Dedifferentiated amniotic fluid mesenchymal stem cell (primary cell): ENCODE results near the gene FITM1.

Source experiments
- DNase-seq: peaks from one replicate; pipeline ENCODE4 v3.0.0-alpha.2; 2016; ENCODE audit errors: extremely low spot score

FITM1 gene

DNA sequence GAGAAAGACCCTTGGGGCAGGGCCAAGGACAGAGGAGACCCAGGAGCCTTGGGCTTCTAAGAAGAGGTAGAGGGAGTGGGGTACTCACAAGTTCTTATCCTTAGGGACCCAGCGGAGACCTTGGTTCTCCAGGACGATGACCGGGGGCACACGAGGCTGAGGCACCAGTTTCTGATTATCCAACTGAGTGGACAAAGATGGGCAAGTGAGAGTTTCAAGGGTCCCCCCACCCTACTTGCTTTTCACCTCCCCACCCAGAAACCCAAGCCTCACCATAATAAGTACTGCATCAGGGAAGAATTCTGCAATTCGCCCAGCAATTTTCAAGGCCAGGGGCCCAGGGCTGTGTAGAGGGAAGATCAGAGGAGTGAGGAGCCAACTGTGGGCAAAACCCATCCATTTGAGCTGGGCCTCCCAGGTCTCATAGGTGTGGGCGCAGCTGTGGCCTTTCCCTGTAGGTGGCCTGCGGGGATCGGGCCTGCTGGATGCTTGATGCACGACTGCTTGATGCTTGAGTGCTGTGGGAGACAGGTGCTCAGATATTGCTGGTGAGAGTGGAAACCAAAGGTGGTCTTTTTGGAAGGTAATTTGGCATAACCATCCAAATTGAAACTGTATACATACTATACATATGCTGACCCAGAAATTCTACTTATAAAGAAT, 8.9 kb downstream of the FITM1 start:
- no peak for DNase-seq

DNA sequence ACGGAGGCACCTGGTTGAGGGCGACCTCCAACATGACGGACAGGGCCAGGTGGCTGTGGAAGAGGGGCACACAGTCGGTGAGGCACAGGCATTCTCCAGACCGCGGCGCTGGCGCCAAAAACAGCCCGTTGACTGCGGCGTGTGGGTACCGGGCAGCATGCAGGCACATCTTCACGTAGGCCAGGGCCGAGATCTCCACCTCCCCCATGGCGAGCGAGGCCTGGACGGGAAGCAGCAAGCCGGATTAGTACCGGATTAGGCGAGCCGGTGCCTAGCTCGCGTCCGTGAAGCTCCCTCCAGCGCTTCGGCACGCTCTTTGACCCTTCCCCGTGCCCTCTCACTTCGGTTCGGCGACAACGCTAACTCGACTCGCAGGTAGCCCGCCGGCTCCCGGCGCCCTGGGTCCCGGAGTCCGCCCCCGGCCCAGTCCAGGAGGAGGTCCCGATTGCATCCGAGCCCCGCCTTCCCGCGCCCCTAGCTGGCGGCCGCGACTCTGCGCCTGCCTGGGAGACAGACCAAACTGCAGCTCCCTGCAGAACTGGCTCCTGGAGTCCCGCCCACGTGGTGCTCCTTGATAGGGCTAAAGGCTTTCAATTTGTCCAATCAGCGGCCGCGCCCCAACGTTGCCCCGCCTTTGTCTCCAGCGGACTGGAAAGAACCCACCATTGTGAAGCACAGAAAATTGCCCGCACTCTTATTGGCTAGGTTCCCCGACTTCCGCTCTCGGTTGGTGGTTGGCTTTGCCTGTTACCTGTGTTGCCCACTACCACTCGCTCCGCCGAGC, 10.8 kb downstream of the FITM1 start, which contains the start of gene EMC9:
EMC9 (minus strand) TSS at position 495 of the 784 bp plus-strand sequence; CDS start at position 208, 287 bp downstream.
- DNase-seq: peak; percentile 99

DNA sequence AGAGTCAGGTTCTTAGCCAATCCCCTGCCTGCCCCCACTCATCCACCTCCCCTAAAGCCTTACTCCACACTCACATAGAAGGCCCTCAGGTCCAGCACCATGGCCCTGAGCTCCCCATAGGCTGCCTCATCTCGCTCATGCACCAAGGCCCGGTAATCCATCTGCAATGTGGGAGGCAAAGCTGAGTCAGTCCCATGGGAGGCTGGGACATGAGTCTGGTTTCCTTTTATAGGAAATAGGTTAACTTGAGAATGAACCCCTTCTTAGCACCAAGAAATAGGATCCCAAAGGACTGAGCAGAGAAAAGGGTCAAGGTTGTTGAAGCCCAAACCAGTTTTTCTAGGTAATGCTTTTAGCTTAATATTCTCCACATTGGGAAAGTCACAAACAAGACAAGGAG, 13.1 kb downstream of the FITM1 start:
- DNase-seq: no peak

DNA sequence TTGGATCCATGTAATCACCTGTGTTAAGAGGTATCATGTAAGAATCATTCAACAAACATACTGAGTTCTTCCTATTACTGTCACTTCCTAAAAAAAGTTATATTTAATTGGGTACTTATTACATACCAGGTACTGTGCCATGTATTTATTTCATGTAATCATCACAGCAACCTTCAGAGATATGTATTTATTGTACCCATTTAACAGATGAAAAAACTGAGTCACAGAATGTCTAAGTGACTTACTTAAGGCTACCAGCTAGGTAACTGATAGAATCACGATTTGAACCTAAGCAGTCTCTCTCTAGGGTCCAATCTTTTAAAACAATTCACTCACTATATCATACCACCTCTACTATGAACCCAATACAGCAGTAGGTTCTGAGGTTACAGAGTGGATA, 14.0 kb downstream of the FITM1 start:
- no peak for DNase-seq

DNA sequence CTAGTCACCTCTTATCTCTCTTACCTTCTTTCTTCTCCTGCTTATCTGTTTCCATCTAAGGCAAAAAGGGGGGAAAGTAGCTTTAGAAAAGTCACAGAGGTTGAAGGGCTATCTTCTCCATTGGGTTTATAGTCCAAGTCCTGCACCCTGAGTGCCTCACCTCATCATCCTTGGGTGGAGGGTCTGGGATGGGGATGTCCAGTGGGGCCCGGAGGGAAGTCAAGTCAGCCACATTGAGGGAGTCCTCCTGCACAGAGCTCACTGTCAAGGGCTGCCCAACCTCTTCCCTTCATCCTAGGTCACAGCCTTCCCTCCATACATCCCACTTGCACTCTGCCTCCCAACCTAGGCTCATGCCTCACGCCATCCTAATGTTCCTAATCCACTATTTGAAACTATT, 14.8 kb downstream of the FITM1 start:
- no peak for DNase-seq

DNA sequence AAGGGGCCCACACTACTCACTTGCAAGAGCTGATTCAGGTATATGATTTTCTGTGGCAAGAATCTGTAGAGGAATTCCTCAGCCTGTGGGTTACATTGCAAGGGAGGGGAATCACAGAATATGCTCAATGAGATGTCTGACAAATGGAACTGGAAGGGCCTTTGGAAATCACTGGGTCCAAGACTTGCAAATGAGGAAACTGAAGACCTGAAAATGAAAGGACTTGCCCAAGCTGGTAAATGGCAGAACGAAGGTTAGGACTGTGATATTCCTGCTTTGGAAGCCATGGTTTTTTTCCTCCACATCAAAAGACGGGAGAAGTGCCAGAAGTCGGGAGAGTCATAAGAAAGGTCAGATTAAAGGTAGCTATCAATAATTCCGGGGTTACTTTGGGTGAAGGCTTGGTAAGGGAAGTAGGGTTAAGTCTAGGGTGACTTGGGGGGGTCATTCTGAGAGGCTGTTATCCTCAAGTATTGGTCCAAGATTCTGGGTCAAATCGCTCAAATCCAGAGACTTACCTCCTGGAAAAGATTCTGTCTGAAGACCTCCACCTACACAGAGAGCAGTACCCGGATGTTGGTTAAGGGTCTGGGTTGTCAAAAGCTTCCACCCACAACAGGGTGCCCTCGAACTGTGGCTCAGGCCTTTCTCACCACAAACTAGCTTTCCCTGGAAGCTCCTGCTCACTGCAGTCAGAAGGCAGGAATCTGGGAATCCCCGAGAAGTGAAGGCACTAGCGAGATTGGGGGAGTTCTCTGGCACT, 15.4 kb downstream of the FITM1 start:
- no peak for DNase-seq

DNA sequence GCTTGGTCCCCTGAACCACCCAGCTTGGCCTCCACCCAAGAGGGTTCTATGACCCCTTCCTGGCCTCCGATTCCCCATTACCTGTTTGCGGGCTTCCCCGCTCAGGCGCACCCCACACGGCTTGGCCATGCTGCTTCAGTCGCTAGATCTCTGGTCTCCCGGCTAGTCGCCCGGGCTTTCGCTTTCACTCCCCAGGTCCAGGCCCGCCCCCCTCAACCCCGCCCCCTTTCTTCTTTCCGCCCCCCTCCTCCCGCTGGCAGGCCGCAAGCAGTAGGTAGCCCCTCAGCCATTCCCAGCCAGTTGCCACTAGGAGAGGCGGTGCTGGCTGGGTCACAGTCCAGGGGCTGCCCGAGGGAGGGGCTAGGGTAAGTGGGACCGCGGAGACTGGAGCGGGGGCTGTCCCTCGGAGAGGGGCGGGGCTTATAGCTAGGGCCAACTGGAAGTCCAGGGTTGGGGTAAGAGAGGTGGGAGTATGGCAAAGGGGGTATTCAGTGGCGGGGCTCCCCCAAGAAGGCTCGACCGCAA, 16.1 kb downstream of the FITM1 start, which contains the start of gene PSME2:
PSME2 (minus strand) TSS at position 158 of the 525 bp plus-strand sequence; CDS start at position 129, 29 bp downstream.
- DNase-seq: peak; percentile 85

DNA sequence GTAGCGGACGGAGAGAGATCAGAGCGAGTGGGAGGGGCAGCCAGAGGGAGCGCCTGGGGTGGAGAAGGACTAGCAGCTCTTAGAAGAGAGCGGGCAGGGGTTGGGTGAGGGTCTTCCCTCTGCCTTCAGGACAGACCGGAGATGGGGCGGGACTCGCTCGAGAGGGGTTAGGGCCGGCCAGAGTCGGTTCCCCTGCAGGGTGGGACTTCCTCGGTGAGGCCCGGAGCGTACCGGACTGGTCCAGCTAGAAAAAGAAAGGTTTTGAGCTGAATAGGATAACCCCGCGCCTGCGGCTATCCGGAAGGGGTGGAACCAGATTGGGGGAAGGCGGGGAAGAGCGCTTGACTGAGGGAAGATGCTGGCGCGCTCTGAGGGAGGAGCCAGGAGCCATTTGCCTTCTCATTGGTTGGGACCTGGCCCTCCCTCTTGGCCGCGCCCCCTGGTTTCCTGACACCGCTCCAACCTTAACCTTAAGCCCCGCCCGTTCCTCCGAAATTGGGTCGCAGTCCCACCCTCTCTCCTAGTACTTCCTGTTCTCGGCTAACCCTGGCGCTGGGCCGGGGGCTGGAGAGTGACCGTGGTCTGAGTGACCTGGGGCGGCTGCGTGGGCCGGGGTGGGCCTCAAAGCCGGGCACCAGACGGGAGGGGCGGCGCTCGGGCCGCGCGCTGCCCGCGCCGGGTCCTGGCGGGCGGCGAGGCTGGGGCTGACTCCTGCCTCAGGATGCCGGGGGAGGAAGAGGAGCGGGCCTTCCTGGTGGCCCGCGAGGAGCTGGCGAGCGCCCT, 16.7 kb downstream of the FITM1 start, which contains the start of gene RNF31:
RNF31 (plus strand) TSS at position 521 of the 783 bp plus-strand sequence; CDS start at position 722, 201 bp downstream.
- peak; percentile 99 for DNase-seq

DNA sequence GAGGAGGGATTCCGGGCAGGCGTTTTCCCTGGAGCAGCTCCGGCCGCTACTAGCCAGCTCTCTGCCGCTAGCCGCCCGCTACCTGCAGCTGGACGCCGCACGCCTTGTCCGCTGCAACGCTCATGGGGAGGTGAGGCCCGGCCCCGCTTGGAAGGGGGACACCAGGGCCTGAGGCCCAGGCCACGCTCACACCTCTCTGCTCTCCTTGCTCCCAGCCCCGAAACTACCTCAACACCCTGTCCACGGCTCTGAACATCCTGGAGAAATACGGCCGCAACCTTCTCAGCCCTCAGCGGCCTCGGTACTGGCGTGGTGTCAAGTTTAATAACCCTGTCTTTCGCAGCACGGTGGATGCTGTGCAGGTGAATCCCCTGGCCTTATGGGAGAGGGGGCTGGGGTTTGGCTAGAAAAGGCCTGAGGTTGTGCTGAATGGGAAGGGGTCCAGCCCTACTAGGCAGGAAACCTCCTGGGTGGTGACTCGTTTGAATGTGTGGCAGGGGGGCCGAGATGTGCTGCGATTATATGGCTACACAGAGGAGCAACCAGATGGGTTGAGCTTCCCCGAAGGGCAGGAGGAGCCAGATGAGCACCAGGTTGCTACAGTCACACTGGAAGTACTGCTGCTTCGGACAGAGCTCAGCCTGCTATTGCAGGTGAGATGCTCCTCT, 17.4 kb downstream of the FITM1 start:
- no peak for DNase-seq

DNA sequence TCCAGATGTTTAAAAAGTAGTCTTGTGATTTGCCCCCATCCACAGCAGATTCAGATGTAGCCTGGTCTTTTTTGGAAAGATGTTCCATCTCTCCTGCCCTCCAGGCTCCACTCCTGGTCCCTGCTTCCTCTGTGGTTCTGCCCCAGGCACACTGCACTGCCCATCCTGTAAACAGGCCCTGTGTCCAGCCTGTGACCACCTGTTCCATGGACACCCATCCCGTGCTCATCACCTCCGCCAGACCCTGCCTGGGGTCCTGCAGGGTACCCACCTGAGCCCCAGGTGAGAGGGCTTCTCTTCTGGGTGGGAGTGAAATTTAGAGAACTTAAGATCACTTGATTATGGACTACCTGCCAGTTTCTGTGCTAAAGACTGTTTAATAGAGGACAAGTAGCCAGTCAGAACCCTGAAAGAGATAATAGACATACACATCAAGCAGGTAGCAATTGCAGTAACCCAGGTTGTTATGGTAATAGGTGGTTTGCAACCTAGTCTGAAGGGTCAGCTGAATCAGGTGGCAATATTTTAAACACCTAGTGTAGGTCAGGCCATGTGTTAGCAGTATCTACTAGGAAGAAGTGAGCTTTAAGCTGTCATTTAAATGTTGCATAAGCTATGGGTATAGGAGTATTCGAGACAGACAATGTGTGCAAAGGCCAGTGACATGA, 19.0 kb downstream of the FITM1 start:
- no peak for DNase-seq

DNA sequence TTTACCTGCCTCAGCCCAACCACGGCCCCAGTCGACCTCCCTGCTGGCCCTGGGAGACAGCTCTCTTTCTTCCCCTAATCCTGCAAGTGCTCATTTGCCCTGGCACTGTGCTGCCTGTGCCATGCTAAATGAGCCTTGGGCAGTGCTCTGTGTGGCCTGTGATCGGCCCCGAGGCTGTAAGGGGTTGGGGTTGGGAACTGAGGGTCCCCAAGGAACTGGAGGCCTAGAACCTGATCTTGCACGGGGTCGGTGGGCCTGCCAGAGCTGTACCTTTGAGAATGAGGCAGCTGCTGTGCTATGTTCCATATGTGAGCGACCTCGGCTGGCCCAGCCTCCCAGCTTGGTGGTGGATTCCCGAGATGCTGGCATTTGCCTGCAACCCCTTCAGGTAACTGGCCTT, 19.6 kb downstream of the FITM1 start:
- DNase-seq: no peak

DNA sequence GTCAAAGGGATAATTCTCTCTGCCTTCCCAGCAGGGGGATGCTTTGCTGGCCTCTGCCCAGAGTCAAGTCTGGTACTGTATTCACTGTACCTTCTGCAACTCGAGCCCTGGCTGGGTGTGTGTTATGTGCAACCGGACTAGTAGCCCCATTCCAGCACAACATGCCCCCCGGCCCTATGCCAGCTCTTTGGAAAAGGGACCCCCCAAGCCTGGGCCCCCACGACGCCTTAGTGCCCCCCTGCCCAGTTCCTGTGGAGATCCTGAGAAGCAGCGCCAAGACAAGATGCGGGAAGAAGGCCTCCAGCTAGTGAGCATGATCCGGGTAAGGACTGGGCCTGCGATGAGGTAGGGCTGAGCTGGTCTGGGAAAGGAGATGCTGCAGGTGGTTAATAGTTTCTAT, 20.1 kb downstream of the FITM1 start:
- DNase-seq: no peak

DNA sequence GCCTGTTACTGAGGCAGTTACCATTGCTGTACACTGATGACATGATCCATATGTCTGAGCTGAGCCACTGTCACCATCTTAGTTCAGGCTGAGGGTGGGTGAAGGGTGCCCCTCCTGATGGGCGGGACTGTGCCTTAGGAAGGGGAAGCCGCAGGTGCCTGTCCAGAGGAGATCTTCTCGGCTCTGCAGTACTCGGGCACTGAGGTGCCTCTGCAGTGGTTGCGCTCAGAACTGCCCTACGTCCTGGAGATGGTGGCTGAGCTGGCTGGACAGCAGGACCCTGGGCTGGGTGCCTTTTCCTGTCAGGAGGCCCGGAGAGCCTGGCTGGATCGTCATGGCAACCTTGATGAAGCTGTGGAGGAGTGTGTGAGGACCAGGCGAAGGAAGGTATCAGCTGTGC, 20.5 kb downstream of the FITM1 start:
- no peak for DNase-seq

DNA sequence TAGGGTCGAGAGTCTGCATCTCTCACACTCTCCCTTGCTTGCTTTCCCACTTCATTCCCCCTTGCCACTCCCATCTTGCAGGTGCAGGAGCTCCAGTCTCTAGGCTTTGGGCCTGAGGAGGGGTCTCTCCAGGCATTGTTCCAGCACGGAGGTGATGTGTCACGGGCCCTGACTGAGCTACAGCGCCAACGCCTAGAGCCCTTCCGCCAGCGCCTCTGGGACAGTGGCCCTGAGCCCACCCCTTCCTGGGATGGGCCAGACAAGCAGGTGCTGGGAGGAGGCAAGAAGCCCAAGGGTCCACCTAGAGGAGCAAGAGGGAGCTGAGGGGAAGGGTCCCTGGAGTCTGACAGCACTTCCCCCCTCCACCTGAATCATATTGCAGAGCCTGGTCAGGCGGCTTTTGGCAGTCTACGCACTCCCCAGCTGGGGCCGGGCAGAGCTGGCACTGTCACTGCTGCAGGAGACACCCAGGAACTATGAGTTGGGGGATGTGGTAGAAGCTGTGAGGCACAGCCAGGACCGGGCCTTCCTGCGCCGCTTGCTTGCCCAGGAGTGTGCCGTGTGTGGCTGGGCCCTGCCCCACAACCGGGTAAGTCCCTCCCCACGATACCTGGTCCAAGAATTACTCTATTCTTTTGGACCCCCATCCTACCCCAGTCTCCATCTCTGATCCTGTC, 21.1 kb downstream of the FITM1 start:
- DNase-seq: no peak

DNA sequence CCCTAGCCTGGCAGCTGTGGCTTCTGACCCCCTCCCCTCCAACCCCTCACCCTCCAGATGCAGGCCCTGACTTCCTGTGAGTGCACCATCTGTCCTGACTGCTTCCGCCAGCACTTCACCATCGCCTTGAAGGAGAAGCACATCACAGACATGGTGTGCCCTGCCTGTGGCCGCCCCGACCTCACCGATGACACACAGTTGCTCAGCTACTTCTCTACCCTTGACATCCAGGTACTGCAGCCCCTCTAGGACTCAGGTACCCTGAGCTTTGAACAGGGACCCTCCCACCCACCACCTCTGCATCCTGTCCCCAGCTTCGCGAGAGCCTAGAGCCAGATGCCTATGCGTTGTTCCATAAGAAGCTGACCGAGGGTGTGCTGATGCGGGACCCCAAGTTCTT, 24.6 kb downstream of the FITM1 start:
- DNase-seq: no peak

DNA sequence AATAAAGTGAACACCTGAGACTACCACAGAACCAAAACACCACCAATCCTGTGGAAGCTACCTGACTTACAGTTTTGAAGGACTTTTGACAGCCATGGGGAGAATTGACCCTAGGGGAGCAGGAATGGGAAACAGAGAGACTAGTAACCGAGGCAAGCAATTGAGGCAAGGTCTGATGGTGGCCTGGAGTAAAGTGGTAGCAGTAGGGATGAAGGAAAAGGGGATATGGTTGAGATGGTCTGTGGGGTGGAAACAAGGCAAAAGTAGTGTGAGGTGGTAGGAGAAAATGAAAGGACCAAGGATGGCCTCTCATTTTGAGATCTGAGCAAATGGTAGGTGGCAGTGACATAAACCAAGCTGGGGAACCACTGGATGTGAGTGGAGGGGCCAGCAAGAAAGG, 26.4 kb downstream of the FITM1 start:
- no peak for DNase-seq

DNA sequence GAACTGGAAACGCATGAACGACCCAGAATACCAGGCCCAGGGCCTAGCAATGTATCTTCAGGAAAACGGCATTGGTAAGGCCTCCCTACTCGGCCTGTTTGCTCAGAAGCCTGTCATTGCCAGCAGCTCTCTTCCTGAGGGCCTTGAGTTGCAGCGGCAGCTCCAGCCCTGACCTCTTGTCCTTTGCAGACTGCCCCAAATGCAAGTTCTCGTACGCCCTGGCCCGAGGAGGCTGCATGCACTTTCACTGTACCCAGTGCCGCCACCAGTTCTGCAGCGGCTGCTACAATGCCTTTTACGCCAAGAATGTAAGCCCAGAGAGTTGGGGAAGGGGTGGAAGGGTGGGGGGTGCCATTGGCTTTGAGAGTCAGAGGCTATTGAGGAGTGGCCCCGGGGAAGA, 26.9 kb downstream of the FITM1 start:
- DNase-seq: no peak

DNA sequence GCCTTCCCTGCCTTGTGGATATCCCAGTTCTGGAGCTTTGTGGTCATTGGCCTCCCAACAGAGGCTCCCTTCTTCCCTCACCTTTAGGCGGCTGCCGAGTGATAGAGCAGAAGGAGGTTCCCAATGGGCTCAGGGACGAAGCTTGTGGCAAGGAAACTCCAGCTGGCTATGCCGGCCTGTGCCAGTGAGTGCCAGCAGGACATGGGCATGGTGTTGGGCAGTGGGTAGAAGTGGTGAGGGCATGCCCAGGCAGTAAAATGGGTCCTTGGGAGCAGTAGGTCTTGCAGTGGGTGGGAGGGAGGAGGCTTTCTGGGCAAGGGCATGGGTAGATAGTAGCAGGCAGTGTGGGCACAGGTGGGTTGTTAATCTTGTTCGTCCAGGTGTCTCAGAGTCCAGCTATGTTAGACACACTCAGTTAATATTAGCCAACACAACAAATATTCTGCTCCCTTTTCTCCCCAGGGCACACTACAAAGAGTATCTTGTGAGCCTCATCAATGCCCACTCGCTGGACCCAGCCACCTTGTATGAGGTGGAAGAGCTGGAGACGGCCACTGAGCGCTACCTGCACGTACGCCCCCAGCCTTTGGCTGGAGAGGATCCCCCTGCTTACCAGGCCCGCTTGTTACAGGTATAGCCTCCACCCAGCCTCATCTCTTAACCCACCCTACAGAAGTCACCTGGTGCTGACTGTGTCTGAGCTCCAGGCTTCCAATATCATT, 29.5 kb downstream of the FITM1 start:
- no peak for DNase-seq

DNA sequence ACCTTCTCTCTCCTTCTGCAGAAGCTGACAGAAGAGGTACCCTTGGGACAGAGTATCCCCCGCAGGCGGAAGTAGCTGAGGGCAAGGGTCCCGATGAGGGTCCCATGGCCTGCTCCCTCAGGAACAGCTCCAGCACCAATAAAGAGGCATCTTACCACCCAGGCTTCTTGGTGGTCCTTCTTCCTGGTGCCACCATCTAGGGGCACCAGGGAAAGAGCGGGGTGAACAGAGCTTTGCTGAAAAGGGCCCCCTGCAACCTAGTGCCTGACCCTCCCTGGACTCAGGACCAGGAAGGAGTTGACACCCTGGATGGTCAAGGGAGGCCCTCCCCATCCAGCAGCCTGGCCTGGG, 30.0 kb downstream of the FITM1 start:
- no peak for DNase-seq
